Measurements from ENCODE around the gene TPCN1.

The TPCN1 gene

DNA sequence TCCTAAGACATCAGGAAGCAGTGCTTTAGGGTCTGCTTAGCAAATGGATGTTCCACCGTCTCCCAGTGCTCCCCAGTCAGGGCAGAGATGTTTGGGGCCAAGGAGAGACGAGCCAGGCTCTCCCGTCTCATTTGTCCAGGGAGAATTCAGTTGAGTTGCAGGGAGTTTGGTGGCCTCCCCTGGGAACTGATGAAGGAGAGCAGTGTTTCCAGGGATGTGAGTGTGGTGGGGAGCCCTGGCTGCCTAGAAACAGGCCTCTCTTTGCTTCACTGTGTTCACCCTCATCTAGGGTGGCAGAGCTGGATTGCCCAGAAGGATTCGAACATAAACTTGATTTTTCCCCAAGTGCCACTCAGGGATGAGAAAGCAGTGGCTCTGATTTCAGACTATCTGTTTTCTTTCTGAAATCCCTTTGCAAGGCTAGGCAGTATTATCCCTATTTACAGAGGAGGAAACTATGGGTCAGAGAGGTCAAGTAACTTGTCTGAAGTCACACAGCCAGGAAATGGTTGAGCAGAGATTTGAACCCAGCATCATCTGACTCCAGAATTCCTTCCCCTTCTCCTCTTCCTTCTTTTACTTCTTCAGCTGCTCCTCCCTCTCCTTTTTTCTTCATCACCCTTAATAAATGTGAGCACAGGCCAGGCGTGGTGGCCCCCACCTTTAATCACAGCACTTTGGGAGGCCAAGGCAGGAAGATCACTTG lies 6.6 kb downstream of the TPCN1 start:
- Histone ChIP-seq H3K4me1 (ENCODE audit: control insufficient read depth, insufficient read depth, low read length) (peaks cover 28% of the 10 kb centered on the region), H3K36me3 (ENCODE audit: control insufficient read depth, insufficient read depth, low read length) (peaks cover 33% of the 10 kb centered on the region), H3K4me3 (ENCODE audit: low read depth, low read length) (no peak overlapping the region), H3K27ac (ENCODE audit: low read depth, low read length) (no peak overlapping the region), H3K9ac (ENCODE audit: low read length) (no peak overlapping the region), H3K9me3 (ENCODE audit: control insufficient read depth, insufficient read depth, low read depth, low read length) (peaks cover 7% of the 10 kb centered on the region; the same call in 1 of the 2 replicates), H3K27me3 (ENCODE audit: control insufficient read depth, insufficient read depth, low read length) (no peaks in the 10 kb centered on the region)

DNA sequence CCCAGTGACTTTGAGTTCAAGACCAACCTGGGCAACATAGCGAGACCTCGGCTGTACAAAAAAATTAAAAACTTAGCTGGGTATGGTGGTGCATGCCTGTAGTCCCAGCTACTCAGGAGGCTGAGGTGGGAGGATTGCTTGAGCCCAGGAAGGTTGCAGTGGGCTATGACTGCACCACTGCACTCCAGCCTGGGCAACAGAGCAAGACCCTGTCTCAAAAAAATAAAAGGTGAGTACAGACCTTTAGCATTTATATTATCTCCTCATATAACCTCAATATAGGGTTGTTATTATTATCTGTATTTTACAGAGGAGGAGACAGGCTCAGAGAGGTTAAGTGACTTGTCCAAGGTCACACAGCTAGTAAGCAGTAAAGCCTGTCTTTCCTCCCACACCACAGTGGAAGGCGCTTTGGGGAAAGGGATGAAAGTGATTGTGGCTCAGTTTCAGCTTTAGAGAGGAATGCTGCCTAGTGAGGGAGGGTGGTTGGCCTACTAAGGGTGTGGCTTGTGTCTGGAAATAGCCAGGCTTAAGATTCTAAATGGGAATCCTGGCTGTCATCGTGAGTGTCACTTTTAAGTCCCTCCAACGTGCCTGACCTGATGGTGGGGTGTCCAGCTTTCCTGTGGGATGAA lies 7.2 kb downstream of the TPCN1 start:
- no peak overlapping the region for H3K27ac ChIP-seq (ENCODE audit: low read depth, low read length)
- H3K9me3 ChIP-seq (ENCODE audit: control insufficient read depth, insufficient read depth, low read depth, low read length) = peaks cover 7% of the 10 kb centered on the region; the same call in 1 of the 2 replicates
- peaks cover 33% of the 10 kb centered on the region for H3K36me3 ChIP-seq (ENCODE audit: control insufficient read depth, insufficient read depth, low read length)
- no peak overlapping the region for H3K9ac ChIP-seq (ENCODE audit: low read length)
- peaks cover 30% of the 10 kb centered on the region for H3K4me1 ChIP-seq (ENCODE audit: control insufficient read depth, insufficient read depth, low read length)
- no peaks in the 10 kb centered on the region for H3K27me3 ChIP-seq (ENCODE audit: control insufficient read depth, insufficient read depth, low read length)
- H3K4me3 ChIP-seq (ENCODE audit: low read depth, low read length) = no peak overlapping the region

DNA sequence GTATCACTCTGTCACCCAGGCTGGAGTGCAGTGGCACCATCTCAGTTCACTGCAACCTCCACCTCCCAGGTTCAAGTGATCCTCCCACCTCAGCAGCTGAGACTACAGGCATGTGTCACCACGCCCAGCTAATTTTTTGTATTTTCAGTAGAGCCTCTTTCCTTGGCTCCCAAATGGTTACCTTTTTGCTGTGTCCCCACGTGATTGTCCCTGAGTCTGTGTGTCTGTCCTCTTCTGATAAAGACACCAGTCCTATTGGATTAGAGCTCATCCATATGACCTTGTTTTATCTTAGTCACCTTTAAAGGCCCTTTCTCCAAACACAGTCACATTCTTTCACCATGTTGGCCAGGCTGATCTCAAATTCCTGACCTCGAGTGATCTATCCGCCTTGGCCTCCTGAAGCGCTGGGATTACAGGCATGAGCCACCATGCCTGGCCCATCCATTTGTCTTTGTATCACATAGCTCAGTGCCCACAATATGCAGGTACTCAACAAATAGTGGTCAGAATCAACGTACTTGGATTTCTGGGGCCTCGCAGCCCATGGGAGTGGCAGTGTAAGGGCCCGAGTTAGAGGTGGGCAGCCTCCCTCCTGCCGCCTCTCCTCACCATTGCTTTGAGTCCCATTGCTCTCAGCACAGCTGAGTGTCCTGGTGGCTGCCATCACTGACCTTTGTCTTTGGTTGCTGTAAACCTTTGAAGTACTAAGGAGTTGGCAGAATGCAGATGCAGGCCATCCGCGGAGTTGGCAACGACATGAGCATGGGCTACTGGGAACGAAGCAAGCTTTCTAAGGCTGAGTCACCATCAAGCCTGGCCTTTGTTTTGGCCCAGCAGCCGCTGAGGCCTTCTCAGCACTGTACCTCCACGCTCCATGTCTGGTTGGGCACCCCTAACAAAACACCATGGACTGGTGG lies 9.3 kb downstream of the TPCN1 start:
- no peaks in the 10 kb centered on the region for H3K27me3 ChIP-seq (ENCODE audit: control insufficient read depth, insufficient read depth, low read length)
- peaks cover 7% of the 10 kb centered on the region; the same call in 1 of the 2 replicates for H3K9me3 ChIP-seq (ENCODE audit: control insufficient read depth, insufficient read depth, low read depth, low read length)
- H3K4me3 ChIP-seq (ENCODE audit: low read depth, low read length) = no peak overlapping the region
- H3K27ac ChIP-seq (ENCODE audit: low read depth, low read length) = peak overlapping the region; percentile 95; the same call in 1 of the 2 replicates
- peaks cover 32% of the 10 kb centered on the region for H3K4me1 ChIP-seq (ENCODE audit: control insufficient read depth, insufficient read depth, low read length)
- peak overlapping the region; percentile 81 for H3K9ac ChIP-seq (ENCODE audit: low read length)
- peaks cover 33% of the 10 kb centered on the region for H3K36me3 ChIP-seq (ENCODE audit: control insufficient read depth, insufficient read depth, low read length)

DNA sequence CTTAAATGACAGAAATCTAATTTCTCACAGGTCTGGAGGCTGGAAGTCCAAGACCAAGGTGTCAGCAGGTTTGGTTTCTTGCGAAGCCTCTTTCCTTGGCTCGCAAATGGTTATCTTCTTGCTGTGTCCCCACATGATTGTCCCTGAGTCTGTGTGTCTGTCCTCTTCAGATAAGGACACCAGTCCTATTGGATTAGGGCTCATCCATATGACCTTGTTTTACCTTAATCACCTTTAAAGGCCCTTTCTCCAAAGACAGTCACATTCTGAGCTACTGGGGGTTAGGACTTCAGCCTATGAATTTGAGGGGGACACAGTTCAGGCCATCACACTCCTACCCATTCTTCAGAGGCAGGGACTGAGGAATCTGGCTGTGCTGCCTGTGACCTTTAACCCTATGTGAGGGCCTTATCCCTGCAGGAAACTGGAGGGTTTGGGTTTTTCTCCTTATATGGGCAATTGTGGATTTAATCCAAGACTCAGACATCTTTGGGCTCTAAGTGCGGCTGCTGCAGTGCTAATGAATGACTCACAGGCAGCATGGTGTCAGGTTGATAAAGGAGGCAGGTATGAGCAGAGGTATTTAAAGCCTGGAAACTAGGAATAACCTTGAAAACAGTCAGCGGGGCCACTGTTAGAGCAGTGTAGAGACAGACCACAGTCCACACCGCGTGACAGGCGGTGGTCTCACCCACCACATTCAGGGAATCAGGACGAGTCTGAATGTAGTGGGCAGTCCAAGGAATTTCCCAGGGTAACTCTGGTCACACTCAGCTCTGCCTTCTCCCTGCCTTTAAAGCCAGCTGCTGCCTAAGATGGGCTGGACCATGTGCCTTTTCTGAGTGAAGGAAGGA lies 10.2 kb downstream of the TPCN1 start:
- peaks cover 7% of the 10 kb centered on the region; the same call in 1 of the 2 replicates for H3K9me3 ChIP-seq (ENCODE audit: control insufficient read depth, insufficient read depth, low read depth, low read length)
- H3K9ac ChIP-seq (ENCODE audit: low read length) = peak overlapping the region; percentile 81
- H3K4me1 ChIP-seq (ENCODE audit: control insufficient read depth, insufficient read depth, low read length) = peaks cover 32% of the 10 kb centered on the region
- H3K27me3 ChIP-seq (ENCODE audit: control insufficient read depth, insufficient read depth, low read length) = no peaks in the 10 kb centered on the region
- H3K27ac ChIP-seq (ENCODE audit: low read depth, low read length) = peak overlapping the region; percentile 95
- peaks cover 33% of the 10 kb centered on the region for H3K36me3 ChIP-seq (ENCODE audit: control insufficient read depth, insufficient read depth, low read length)
- H3K4me3 ChIP-seq (ENCODE audit: low read depth, low read length) = no peak overlapping the region

DNA sequence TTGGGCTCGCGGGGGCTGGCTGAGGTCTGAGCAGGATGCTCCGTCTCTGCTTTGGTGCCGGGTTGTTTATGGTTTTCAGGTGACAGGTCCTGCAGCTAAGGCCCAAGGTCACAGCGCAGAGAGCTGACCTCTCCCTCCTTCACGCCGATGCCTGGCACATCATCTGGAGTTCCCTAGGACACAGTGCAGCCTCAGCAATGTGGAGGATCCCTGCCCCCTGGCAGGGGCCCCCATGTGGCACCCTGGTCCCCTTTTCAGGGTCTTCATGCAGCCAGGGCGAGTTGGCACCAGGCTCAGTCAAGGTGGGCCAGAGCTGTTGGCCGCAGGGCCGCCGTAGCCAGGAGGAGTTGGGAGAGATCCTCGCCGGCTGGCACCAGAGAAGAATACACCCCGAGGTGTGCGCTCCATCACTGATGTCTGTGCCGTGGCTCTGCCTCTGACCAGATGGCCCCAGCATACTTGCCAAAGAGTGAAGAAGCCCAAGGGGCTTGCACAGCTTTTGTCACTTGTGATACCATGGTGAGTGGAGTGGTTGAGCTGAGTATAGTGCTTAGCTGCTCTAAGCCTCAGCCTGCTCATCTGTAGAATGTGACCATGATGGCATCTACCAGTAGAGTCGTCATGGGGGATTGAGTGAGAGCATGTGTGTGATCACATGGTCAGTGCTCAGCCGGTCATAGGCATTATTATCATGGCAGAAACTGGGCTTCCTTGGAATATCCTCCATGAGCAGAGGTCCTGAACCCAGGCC lies 11.0 kb downstream of the TPCN1 start:
- Histone ChIP-seq H3K4me1 (ENCODE audit: control insufficient read depth, insufficient read depth, low read length) (peaks cover 32% of the 10 kb centered on the region), H3K9ac (ENCODE audit: low read length) (peak overlapping the region; percentile 81), H3K27ac (ENCODE audit: low read depth, low read length) (peak overlapping the region; percentile 95; the same call in 1 of the 2 replicates), H3K36me3 (ENCODE audit: control insufficient read depth, insufficient read depth, low read length) (peaks cover 26% of the 10 kb centered on the region), H3K27me3 (ENCODE audit: control insufficient read depth, insufficient read depth, low read length) (no peaks in the 10 kb centered on the region), H3K4me3 (ENCODE audit: low read depth, low read length) (no peak overlapping the region), H3K9me3 (ENCODE audit: control insufficient read depth, insufficient read depth, low read depth, low read length) (peaks cover 7% of the 10 kb centered on the region; the same call in 1 of the 2 replicates)

DNA sequence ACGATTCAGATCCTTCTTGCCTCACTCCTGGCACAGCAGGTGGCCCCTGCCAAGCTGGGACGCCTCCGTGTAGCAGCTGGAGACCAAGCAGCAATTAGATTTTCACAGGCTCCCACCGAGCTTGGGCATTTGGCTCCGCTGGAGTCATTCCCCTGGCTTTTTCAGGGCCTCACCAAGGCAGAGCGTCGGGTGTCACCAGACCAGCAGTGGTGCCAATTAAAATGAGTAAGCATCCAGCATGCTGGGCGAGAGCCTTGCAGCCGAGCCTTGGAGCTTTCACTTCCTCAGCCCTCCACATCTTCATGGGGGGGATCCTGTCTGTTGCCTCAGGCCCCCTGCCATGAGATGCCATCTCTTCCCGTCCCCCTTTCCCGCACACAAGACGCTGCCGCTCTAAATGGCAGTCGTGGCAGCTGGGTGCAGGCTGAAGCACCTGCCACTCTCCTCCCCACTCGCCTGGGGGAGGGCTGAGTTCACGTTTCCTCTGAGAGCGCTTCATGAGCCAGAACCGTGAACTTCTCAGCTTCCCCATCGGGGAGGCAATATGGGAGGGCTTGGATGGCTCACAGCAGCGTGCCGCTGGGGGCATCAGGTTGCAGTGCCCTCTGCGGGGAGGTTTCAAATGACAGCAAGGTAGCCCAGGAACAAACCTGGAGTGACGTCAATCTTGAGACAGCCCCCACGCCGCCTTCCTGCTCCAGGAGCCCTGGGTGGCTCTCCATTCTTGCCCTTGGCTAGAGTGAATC lies 11.7 kb downstream of the TPCN1 start:
- peaks cover 19% of the 10 kb centered on the region for H3K36me3 ChIP-seq (ENCODE audit: control insufficient read depth, insufficient read depth, low read length)

DNA sequence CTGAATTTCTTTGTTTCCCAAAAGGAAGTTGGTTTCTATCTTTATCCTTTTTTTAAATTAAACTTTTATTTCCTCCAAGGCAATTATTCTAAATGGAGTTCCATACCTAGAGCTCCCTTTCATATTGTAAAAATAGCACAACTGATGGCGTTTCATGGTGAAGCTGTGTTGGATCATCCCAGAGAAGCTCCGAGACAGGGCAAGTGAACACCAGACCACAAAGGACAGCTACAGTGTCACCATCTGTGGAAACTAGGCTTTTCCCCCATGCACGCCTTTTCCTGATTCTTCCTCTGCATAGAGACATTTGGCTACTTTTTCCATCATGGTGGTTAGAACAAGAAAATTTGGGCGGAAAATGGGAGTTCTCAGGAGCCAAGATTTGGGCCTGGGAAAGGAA lies 12.7 kb downstream of the TPCN1 start:
- Histone ChIP-seq H3K36me3 (ENCODE audit: control insufficient read depth, insufficient read depth, low read length) (peaks cover 16% of the 10 kb centered on the region), H3K27ac (ENCODE audit: low read depth, low read length) (no peak overlapping the region), H3K4me1 (ENCODE audit: control insufficient read depth, insufficient read depth, low read length) (peaks cover 32% of the 10 kb centered on the region), H3K4me3 (ENCODE audit: low read depth, low read length) (no peak overlapping the region), H3K9ac (ENCODE audit: low read length) (no peak overlapping the region), H3K27me3 (ENCODE audit: control insufficient read depth, insufficient read depth, low read length) (no peaks in the 10 kb centered on the region), H3K9me3 (ENCODE audit: control insufficient read depth, insufficient read depth, low read depth, low read length) (peaks cover 7% of the 10 kb centered on the region; the same call in 1 of the 2 replicates)

More for the DNA sequence above, 11.7 kb downstream of the TPCN1 start:
- Histone ChIP-seq H3K9me3 (ENCODE audit: control insufficient read depth, insufficient read depth, low read depth, low read length) (peaks cover 7% of the 10 kb centered on the region; the same call in 1 of the 2 replicates), H3K4me3 (ENCODE audit: low read depth, low read length) (peak overlapping the region; percentile 17; the same call in 1 of the 2 replicates), H3K27me3 (ENCODE audit: control insufficient read depth, insufficient read depth, low read length) (no peaks in the 10 kb centered on the region), H3K27ac (ENCODE audit: low read depth, low read length) (peak overlapping the region; percentile 95; the same call in 1 of the 2 replicates), H3K4me1 (ENCODE audit: control insufficient read depth, insufficient read depth, low read length) (peaks cover 32% of the 10 kb centered on the region), H3K9ac (ENCODE audit: low read length) (peak overlapping the region; percentile 81)

DNA sequence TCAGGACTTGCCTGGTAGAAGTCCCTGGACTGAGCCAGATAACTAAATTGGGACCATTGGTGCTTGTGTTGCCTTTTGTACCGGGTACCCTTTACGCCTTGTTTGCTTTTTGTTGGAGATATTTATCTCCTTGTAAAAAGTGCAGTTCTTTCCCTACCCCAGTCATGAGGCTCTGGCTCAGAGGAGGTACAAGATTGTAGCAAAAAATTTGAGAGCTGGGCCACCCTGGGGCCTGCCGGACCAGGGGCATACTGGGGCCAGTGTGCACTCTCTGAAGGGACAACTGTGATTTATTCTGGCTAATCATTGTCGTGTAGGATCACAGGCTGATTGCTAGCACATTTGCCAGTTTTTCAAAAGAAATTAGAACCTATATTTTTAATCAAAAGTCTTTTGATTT lies 13.2 kb downstream of the TPCN1 start:
- no peaks in the 10 kb centered on the region for H3K27me3 ChIP-seq (ENCODE audit: control insufficient read depth, insufficient read depth, low read length)
- peaks cover 7% of the 10 kb centered on the region; the same call in 1 of the 2 replicates for H3K9me3 ChIP-seq (ENCODE audit: control insufficient read depth, insufficient read depth, low read depth, low read length)
- no peak overlapping the region for H3K4me3 ChIP-seq (ENCODE audit: low read depth, low read length)
- peaks cover 32% of the 10 kb centered on the region for H3K4me1 ChIP-seq (ENCODE audit: control insufficient read depth, insufficient read depth, low read length)
- H3K9ac ChIP-seq (ENCODE audit: low read length) = no peak overlapping the region
- H3K27ac ChIP-seq (ENCODE audit: low read depth, low read length) = no peak overlapping the region
- H3K36me3 ChIP-seq (ENCODE audit: control insufficient read depth, insufficient read depth, low read length) = peaks cover 19% of the 10 kb centered on the region

DNA sequence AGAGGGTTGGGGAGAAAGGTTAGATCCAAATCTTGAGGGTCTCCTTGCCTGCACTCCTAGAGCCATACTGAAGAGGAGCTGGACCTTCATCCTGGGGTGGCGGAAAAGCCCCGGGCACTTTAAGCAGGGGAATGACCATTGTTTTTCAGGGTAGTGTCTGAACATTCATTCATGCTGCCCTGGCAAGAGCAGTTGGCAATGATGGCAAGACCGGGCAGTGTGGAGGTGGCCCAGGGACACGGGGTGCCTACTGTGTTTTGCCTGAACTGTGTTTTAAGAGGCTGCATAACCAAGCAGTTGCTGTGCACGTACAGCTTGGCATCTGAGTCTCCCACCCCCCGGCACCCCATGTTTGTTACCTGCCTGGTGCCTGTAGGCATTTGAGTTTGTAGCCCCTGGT lies 14.7 kb downstream of the TPCN1 start:
- Histone ChIP-seq H3K9me3 (ENCODE audit: control insufficient read depth, insufficient read depth, low read depth, low read length) (peaks cover 3% of the 10 kb centered on the region; the same call in 1 of the 2 replicates), H3K4me3 (ENCODE audit: low read depth, low read length) (no peak overlapping the region), H3K27ac (ENCODE audit: low read depth, low read length) (no peak overlapping the region), H3K4me1 (ENCODE audit: control insufficient read depth, insufficient read depth, low read length) (peaks cover 30% of the 10 kb centered on the region), H3K9ac (ENCODE audit: low read length) (no peak overlapping the region), H3K36me3 (ENCODE audit: control insufficient read depth, insufficient read depth, low read length) (peaks cover 12% of the 10 kb centered on the region), H3K27me3 (ENCODE audit: control insufficient read depth, insufficient read depth, low read length) (no peaks in the 10 kb centered on the region)

Data from HUES6 (cell line).